Neural cell (in vitro differentiated cells): ENCODE measurements around the gene SLC16A9. TPM values are rescaled to one million over a fixed set of nuclear protein-coding genes. Genes with fewer than 3 reads are reported as not detected.

ENCODE experiments used
- H2AFZ ChIP-seq: fragments of 200-600, 300-800 bp; sonication (generic), shearing (Covaris generic); 2 replicates; pipeline ENCODE4 v1.6.0; 2014; ENCODE audit warnings: low read depth, mild to moderate bottlenecking, antibody characterized with exemption, low read length, moderate library complexity
- H3F3A ChIP-seq: fragments of 200-600 bp; shearing (Covaris generic); 2 replicates; pipeline ENCODE4 v1.6.1; 2016; ENCODE audit warnings: mild to moderate bottlenecking, moderate library complexity, mixed read lengths, antibody characterized with exemption, low read length; ENCODE audit not compliant: insufficient read depth, poor library complexity, severe bottlenecking
- H3K27ac ChIP-seq: fragments of 200-600, 300-800 bp; sonication (generic), shearing (Covaris generic); 2 replicates; pipeline ENCODE4 v1.5.1; 2014; ENCODE audit warnings: mild to moderate bottlenecking, low read length, moderate library complexity
- H3K27me3 ChIP-seq: fragments of 300-800, 200-600 bp; sonication (generic), shearing (Covaris generic); 2 replicates; pipeline ENCODE4 v1.6.0; 2014; ENCODE audit warnings: mild to moderate bottlenecking, low read depth, low read length, moderate library complexity; ENCODE audit not compliant: insufficient read depth
- H3K36me3 ChIP-seq: fragments of 300-800, 200-600 bp; sonication (generic), shearing (Covaris generic); 2 replicates; pipeline ENCODE4 v1.5.1; 2014; ENCODE audit warnings: mild to moderate bottlenecking, antibody characterized with exemption, low read length, moderate library complexity; ENCODE audit not compliant: insufficient read depth
- H3K4me2 ChIP-seq: fragments of 300-800, 200-600 bp; sonication (generic), shearing (Covaris generic); 2 replicates; pipeline ENCODE4 v1.6.0; 2014; ENCODE audit warnings: mild to moderate bottlenecking, low read length
- H3K4me3 ChIP-seq: fragments of 300-800, 200-600 bp; sonication (generic), shearing (Covaris generic); 2 replicates; pipeline ENCODE4 v1.5.1; 2014; ENCODE audit warnings: mild to moderate bottlenecking, low read length, moderate library complexity
- H3K79me2 ChIP-seq: fragments of 200-600 bp; shearing (Covaris generic); replicated peaks from 2 replicates; pipeline ENCODE4 v1.6.0; 2014; ENCODE audit warnings: mild to moderate bottlenecking, low read length, moderate library complexity; ENCODE audit not compliant: insufficient read depth
- H3K9ac ChIP-seq: fragments of 300-800, 200-600 bp; sonication (generic), shearing (Covaris generic); 2 replicates; pipeline ENCODE4 v1.6.1; 2016; ENCODE audit warnings: mild to moderate bottlenecking, low read length, mixed read lengths
- H3K9me2 ChIP-seq: fragments of 200-600 bp; shearing (Covaris generic); 2 replicates; pipeline ENCODE4 v1.6.1; 2016; ENCODE audit warnings: mild to moderate bottlenecking, low read length, mixed read lengths; ENCODE audit not compliant: insufficient read depth
- H3K9me3 ChIP-seq: fragments of 200-600, 300-800 bp; sonication (generic), shearing (Covaris generic); 2 replicates; pipeline ENCODE4 v1.6.1; 2016; ENCODE audit warnings: mild to moderate bottlenecking, mixed run types, low read length, moderate library complexity, mixed read lengths
- H4K20me1 ChIP-seq: fragments of 200-600 bp; shearing (Covaris generic); 2 replicates; pipeline ENCODE4 v1.6.1; 2016; ENCODE audit warnings: mild to moderate bottlenecking, mixed run types; ENCODE audit not compliant: insufficient read depth
- EP300 ChIP-seq: fragments of 450-650 bp; conservative IDR thresholded peaks from 2 replicates; pipeline ENCODE4 v1.6.1; 2014; ENCODE audit warnings: antibody characterized with exemption, mild to moderate bottlenecking, moderate library complexity; ENCODE audit not compliant: poor library complexity, severe bottlenecking
- EZH2 ChIP-seq: fragments of 200-600, 300-800 bp; shearing (Covaris generic), sonication (generic); IDR thresholded peaks from 2 replicates; pipeline ENCODE4 v1.6.1; 2014; ENCODE audit warnings: antibody characterized with exemption, low read length, borderline replicate concordance, mild to moderate bottlenecking; ENCODE audit not compliant: insufficient read depth, poor library complexity, severe bottlenecking
- MXI1 ChIP-seq: fragments of 450-650 bp; conservative IDR thresholded peaks from 2 replicates; pipeline ENCODE4 v1.6.1; 2014; ENCODE audit warnings: antibody characterized with exemption, mild to moderate bottlenecking; ENCODE audit not compliant: poor library complexity, severe bottlenecking
- POLR2AphosphoS5 ChIP-seq: IDR thresholded peaks from 2 replicates; pipeline ENCODE4 v1.6.1; 2012
- RAD21 ChIP-seq: fragments of 450-650 bp; conservative IDR thresholded peaks from 2 replicates; pipeline ENCODE4 v1.6.1; 2014; ENCODE audit warnings: antibody characterized with exemption, mild to moderate bottlenecking, moderate library complexity
- SMC3 ChIP-seq: fragments of 450-650 bp; conservative IDR thresholded peaks from 2 replicates; pipeline ENCODE4 v1.6.1; 2014; ENCODE audit warnings: antibody characterized with exemption, mild to moderate bottlenecking, moderate library complexity; ENCODE audit not compliant: poor library complexity
- TAF1 ChIP-seq: IDR thresholded peaks from 2 replicates; pipeline ENCODE4 v1.6.1; 2012; ENCODE audit warnings: low read depth
- polyA plus RNA-seq: library from polyadenylated mRNA; depleted of rRNA; stranded (reverse); fragments of >200 nt; gene quantifications from 2 replicates; pipeline ENCODE4 v1.2.3, GENCODE V29; 2014
- TF ChIP-seq, protein P1 (sequence below): IDR thresholded peaks from 2 replicates; pipeline ENCODE4 v1.6.1; 2012; ENCODE audit warnings: borderline replicate concordance
- TF ChIP-seq, protein P2 (sequence below): fragments of 450-650 bp; IDR thresholded peaks from 2 replicates; pipeline ENCODE4 v1.5.1; 2014; ENCODE audit warnings: antibody characterized with exemption, mild to moderate bottlenecking, moderate library complexity; ENCODE audit not compliant: poor library complexity, severe bottlenecking

The SLC16A9 gene
- polyA plus RNA-seq, 1 donor from 2014 or later: 208 TPM

DNA sequence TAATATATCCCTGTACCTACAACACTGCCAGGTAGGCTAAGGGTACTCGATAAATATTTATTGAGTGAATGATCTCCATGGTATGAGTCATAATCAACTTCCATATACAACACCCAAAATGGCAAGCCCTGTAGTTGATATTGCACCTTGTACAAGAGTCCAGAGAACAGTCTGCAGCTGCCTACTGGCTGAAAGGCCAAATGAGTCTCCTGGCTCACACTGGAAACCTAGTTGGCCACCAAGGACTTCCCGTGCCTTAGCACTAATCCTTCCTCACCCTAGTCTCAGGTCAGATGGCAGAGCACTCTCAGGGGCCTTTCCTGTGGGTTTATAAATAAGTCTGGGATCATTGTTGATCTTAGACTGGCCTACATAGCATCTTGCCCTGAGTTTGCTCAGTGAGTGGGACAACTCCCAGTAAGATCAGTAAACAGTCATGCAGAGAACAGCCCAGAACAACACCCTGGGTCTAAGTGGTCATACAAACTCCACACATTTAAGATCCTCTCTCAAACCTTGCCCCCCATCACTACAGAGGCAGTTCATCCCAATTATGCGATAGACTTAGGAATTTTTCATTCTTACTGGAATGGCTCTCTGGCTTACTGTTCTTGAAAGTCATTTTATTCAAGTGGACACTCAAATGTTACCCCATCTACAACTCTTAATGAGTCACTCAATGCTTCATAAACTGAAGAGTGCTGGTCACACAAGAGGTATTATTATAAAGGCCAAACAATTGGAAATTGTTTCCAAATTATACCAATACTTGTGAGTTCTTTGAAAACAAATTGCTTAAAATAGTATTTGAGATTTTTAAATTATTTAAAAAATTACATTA, 14.7 kb upstream of the SLC16A9 start:
- TF ChIP-seq TAF1 (no peak), MXI1 (no peak), SMC3 (no peak), EZH2 (no peak), POLR2AphosphoS5 (no peak), EP300 (no peak), RAD21 (no peak)
- TF ChIP-seq, protein P1, sequence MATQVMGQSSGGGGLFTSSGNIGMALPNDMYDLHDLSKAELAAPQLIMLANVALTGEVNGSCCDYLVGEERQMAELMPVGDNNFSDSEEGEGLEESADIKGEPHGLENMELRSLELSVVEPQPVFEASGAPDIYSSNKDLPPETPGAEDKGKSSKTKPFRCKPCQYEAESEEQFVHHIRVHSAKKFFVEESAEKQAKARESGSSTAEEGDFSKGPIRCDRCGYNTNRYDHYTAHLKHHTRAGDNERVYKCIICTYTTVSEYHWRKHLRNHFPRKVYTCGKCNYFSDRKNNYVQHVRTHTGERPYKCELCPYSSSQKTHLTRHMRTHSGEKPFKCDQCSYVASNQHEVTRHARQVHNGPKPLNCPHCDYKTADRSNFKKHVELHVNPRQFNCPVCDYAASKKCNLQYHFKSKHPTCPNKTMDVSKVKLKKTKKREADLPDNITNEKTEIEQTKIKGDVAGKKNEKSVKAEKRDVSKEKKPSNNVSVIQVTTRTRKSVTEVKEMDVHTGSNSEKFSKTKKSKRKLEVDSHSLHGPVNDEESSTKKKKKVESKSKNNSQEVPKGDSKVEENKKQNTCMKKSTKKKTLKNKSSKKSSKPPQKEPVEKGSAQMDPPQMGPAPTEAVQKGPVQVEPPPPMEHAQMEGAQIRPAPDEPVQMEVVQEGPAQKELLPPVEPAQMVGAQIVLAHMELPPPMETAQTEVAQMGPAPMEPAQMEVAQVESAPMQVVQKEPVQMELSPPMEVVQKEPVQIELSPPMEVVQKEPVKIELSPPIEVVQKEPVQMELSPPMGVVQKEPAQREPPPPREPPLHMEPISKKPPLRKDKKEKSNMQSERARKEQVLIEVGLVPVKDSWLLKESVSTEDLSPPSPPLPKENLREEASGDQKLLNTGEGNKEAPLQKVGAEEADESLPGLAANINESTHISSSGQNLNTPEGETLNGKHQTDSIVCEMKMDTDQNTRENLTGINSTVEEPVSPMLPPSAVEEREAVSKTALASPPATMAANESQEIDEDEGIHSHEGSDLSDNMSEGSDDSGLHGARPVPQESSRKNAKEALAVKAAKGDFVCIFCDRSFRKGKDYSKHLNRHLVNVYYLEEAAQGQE: no peak
- TF ChIP-seq, protein P2, sequence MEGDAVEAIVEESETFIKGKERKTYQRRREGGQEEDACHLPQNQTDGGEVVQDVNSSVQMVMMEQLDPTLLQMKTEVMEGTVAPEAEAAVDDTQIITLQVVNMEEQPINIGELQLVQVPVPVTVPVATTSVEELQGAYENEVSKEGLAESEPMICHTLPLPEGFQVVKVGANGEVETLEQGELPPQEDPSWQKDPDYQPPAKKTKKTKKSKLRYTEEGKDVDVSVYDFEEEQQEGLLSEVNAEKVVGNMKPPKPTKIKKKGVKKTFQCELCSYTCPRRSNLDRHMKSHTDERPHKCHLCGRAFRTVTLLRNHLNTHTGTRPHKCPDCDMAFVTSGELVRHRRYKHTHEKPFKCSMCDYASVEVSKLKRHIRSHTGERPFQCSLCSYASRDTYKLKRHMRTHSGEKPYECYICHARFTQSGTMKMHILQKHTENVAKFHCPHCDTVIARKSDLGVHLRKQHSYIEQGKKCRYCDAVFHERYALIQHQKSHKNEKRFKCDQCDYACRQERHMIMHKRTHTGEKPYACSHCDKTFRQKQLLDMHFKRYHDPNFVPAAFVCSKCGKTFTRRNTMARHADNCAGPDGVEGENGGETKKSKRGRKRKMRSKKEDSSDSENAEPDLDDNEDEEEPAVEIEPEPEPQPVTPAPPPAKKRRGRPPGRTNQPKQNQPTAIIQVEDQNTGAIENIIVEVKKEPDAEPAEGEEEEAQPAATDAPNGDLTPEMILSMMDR: no peak
- no peaks in the 10 kb centered on the region for H3K9me2 ChIP-seq
- no peaks in the 10 kb centered on the region for H3K36me3 ChIP-seq
- H3K79me2 ChIP-seq: no peaks in the 10 kb centered on the region
- H3F3A ChIP-seq: no peaks in the 10 kb centered on the region
- no peak overlapping the region for H3K27ac ChIP-seq
- no peaks in the 10 kb centered on the region for H3K27me3 ChIP-seq
- H3K4me3 ChIP-seq: no peak overlapping the region
- no peaks in the 10 kb centered on the region for H4K20me1 ChIP-seq
- H2AFZ ChIP-seq: no peak overlapping the region
- no peaks in the 10 kb centered on the region for H3K9me3 ChIP-seq
- H3K4me2 ChIP-seq: no peak overlapping the region
- H3K9ac ChIP-seq: no peak overlapping the region

DNA sequence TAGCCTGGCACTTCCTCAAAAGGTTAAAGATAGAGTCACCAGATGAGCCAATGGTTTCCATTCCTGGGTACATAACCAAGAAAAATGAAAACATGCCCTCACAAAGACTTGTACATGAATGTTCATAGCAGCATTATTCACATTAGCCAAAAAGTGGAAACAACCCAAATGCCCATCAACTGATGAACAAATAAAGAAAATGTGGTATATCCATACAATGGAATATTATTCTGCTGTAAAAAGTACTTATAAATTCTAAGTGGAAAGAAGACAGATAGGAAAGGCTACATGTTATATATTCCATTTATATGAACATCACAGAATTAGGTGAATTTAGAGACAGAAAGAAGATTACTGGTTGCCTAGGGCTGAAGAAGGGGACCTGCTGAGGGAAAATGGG, 10.7 kb upstream of the SLC16A9 start:
- no peak overlapping the region for H3K4me3 ChIP-seq
- H3K9me2 ChIP-seq: no peaks in the 10 kb centered on the region
- H4K20me1 ChIP-seq: no peaks in the 10 kb centered on the region
- H3K79me2 ChIP-seq: no peaks in the 10 kb centered on the region
- H3K27me3 ChIP-seq: no peaks in the 10 kb centered on the region
- no peak overlapping the region for H3K9ac ChIP-seq
- TF ChIP-seq, protein P1: no peak
- TF ChIP-seq EP300 (no peak), POLR2AphosphoS5 (no peak), SMC3 (no peak), MXI1 (no peak), EZH2 (no peak)
- H3F3A ChIP-seq: no peaks in the 10 kb centered on the region
- H3K36me3 ChIP-seq: no peaks in the 10 kb centered on the region
- no peaks in the 10 kb centered on the region for H3K9me3 ChIP-seq
- no peak overlapping the region for H3K27ac ChIP-seq
- H2AFZ ChIP-seq: no peak overlapping the region
- H3K4me2 ChIP-seq: no peak overlapping the region
